ENCODE measurements around the gene FCGR1A.
A peak's percentile ranks its signal among the peaks of the same experiment; 100 is the strongest.
"Not testable (repeated sequence)": the region's sequence is repeated elsewhere in the genome, so short reads cannot be mapped to it uniquely, and the experiment has no call there.

Gene FCGR1A

DNA sequence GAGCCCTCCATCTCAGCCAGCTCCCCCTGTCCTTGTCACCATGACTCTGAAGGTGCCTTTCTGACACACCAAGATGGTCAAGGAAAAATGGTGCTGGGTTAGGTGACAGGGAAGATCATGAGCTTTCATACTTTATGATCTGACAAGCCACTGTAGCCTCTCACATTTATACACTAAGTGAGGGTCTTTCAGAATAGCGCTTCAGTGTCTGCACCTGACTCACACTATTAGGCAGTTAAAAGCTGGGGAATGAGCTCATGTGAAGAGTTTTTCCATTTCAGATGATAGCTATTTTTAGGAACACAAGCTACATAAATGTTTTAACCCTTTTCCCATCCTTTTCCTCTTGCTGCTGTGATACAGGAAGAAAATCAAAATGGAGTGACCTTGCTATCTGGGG, 4.2 kb upstream of the FCGR1A start:
- not testable (repeated sequence) for DNase-seq

DNA sequence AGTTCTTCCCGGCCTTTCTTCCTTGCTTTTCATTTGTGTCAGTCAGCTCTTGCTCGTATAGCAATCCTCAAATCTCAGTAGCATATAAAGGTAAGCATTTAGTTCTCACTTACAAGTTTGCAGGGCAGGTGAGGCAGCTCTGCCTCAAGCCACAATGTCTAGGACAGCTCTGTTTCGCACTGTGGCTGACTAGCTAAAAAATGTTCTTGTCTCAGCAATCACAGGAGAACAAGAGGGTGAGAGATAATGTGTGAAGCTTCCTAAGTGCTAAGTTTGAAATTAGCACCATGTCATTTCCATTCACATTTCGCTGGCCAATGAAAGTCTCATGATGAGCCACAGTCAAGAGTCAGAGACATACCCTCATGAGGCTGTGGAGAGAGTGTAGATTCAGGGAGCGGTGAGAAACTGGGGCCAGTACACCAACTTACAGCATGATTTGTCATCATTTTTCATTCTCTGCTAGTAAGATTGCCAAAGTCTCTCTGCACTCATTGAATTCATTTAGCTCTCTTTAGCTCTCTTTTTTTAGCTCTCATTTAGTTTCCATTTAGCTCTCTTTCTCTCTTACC, 995 bp upstream of the FCGR1A start:
- DNase-seq: not testable (repeated sequence)

DNA sequence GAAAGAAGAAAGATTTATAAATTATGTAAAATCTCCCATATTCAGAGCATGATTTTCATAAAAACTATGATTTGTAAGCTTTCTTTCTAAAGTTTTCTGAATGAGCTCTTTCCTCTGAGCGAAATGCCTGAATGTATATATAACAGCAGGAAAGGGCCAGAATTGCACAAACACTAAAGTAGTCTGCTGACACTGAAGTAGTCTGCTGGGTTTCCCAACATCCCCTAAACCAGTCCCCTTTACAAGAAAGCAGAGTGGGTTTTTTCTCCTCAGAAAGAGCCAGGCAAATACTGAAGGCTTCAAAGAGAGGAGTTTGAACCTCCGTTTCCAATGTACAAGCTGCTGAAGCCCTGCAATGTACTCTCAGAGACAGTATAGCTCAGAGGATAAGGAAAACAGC, 795 bp downstream of the FCGR1A start:
- not testable (repeated sequence) for DNase-seq

DNA sequence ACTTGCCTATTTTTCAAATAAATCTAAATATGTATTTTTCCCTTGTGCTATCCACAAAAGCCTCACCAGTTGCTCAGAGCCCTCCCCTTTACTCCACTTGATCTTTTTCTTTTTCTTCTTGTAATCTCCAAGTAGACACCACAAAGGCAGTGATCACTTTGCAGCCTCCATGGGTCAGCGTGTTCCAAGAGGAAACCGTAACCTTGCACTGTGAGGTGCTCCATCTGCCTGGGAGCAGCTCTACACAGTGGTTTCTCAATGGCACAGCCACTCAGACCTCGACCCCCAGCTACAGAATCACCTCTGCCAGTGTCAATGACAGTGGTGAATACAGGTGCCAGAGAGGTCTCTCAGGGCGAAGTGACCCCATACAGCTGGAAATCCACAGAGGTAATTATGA, 1.4 kb downstream of the FCGR1A start:
- not testable (repeated sequence) for DNase-seq

DNA sequence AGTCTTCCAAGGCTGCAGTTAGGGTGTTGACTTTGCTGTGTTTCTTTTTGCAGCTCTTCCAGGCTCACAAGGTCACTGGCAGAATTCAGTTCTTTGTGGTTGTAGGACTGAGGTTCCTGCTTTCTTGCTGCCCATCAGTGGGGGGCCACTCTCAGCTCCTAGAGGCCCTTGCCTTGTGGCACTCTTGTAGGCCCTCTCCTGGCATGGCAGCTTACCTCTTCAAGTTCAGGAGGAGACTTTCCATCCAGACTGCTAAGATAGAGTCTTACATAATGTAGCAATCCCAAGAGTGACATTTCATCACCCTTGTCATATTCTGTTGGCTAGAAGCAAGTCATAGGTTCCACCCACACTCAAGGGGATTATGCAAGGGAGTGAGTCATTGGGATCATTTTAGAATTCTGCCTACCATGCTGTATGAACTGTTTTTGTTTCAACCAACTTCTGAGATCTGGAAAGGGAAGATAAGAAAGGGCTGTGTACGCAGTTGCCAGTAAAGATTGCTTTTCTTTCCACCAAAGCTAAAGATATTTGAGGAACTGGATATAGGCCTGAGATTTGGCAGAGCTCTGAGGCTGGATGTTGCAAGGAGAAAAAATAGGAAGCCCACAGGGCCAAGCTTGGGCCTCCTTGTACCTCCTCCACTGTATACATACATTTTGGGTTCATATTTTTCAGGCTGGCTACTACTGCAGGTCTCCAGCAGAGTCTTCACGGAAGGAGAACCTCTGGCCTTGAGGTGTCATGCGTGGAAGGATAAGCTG, 5.4 kb downstream of the FCGR1A start:
- not testable (repeated sequence) for DNase-seq

DNA sequence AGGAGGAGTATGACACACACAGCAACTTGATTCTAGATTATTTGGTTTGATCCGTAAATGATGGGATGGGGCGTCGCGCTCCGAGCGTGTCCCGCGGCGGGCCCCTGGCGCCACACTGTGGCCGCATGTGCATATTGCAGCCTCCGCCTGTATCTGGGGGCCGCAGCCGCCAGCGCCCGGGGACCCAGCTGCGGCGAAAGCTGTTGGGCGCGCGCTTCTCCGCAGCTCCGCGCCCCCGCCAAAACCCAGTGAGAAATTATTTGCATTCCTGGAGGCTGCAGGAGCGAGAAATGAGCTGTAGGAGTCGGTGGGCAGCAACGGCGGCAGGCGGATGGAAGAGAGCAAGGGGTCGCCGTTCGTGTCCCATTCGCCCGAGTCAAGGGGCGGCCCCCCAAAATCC, 10.0 kb downstream of the FCGR1A start:
- peak; percentile 57 for DNase-seq

DNA sequence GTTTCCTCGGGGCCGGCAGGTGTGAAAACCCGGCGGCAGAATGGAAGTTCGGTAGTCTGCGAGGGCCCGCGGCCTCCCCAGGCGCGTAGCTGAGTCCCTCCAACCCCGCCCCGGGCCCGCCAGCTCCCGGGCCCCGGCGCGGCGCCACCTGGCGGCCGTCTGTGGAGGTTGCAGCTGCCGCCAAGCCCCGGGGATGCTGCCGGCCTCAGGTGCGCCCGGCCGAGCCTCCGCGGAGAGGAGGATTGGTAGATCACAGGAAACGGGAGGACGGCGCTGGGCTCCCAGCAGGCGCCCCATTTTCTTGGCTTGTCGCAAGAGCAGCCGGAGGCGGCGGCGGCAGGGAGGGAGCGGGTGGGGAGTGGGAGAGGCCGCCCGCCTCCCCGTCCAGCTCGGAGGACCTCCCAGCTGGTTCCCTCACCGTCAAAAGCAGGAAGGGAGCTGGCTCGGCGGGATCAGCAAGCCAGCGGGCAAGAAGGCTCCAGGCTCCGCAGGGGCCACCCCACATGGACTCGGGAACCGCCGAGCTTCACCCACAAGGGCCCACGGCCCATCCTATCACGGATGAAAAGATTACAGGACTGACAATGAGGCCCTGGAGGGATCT, 10.5 kb downstream of the FCGR1A start:
- DNase-seq: peak; percentile 82

DNA sequence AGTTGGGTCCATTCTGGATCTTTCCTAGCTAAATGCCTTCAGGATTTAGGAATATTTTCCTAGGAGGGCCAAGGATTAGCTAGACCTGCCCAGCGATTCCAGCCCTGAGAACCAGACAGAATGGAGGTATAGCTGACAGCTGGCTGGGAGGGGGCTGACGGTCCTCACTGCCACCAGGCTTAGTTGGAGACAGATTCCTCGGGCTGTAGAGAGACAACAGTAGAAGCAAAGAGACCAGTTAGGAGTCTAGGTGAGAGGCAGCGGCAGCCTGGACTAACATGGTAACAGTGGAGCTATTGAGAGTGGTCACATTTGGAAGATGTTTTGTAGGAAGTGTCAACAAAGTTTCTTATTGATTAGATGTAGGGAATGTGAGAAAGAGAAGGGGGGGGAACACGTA, 11.4 kb downstream of the FCGR1A start:
- DNase-seq: not testable (repeated sequence)

DNA sequence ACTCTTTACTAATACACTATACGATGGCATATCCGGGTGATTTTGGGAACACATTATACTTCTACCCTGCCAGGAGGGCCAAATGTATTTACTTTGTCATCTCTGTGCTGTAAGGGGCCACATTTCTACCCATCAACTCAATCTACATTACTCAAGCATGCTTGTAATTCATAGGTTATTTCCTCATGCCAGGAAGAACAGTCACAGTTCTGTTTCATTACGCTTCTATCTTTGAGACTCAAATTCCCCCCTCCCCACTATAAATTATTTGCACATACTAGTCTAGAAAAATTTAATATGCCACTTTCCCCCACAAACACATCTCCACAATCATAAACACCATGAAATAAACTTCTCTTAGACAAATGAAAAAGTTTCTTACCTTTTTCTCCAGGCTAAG, 19.1 kb downstream of the FCGR1A start:
- DNase-seq: not testable (repeated sequence)

DNA sequence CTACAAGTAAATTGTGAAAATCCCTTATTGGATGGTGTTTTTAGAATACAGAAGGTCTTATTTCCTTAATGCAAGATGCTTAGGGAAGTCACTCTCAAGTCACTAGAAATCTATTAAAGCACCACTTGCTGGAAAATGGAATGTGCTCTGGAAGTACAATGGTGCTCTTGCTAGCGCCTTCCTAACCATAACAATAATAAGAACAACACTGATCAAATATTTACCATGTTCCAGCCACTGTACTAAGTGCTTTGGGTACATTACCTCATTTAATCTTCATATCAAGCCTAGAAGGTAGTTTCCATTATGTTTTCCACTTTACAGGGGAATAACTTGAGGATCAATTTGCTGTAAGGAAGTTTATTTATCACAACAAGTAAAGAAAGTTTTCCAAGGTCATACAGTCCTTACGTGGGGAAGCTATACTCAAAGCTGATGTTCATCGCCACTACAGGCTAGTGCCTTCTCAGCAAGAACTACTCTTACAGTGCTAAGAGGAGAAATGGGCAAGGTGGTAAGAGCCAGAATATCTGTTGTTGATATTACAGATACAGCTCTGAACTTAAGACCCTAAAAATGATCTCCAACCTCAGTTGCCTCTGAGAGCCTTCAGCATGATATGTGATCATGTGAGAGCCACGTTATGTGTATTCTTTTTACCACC, 22.1 kb downstream of the FCGR1A start:
- not testable (repeated sequence) for DNase-seq

DNA sequence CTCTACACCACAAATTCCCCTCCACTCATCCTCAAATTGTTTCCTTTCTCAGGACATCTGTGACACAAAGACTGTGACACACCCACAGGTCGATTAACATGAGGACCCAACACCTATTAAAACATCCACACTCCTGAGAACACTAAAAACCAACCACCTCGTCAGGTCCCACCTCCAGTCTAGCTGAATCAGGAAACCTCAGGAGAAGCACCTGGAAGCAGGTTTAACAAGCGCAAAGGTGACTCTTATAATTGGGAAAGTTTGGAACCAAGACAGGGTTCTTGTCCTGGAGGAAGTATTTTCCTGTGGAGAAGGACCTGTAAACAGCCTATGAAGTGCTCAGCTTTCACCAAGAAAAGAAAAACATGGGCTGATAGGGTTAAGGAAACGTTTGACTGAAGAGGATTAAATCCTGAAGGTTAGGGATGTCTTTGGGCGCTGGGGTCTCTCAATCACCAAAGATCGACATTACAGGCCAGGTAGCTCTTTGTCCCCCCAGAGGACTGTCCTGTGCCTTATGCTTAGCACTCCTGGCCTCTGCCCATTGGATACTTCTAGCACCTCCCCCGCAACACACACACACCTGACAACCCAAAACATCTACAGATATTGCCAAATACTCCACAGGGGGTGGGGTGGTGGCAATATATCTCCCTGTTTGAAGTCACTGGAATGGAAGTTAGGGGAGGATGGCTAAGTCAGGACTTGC, 28.4 kb downstream of the FCGR1A start:
- peak; percentile 1 for DNase-seq

DNA sequence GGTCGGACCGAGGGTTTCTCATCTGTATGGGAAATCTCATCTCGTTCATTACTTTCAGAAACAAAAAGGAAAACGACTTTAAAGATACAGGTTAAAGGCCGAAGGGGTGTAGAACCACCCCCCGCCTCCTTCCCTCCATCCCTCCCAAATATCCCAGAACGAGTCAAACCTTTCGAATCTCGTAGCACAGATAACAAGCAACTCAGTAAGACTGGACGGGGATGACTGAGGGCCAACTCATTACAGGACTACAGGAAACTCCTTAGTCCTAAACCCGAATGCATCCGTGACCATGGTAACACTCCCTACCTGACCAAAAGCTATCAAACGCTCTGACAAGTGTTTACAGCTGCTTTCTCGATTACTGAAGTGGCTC, 29.0 kb downstream of the FCGR1A start:
- DNase-seq: peak; percentile 1

DNA sequence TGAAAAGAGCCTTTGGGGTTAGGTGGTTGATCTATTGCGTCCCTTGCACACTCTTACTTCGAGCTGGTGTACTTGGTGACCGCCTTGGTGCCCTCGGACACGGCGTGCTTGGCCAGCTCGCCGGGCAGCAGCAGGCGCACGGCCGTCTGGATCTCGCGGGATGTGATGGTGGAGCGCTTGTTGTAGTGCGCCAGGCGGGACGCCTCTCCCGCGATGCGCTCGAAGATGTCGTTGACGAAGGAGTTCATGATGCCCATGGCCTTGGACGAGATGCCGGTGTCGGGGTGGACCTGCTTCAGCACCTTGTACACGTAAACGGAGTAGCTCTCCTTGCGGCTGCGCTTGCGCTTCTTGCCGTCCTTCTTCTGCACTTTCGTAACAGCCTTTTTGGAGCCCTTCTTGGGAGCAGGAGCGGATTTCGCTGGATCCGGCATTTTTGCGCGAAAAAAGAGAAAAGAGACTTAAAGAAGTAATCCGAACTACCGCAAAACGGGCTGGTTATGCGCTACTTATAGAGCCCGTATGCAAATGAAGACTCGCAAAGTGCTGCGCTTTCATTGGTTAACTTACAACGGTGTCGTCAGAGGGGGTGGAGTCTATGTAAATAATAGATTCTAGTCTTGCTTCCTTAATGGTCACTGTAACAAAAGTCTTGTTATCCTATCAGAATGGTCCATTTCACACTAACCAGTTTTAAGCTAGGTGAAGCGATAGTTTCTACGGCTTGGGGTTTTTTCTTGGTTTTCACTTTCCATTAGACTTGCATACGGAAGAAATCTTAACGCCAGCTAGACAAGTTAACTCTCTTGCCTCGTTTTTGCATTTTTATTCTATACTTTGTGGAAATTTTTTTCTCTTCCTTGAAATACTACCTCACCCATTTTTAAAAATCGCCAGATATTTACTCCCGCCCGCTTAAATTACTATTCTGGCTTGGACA, 29.7 kb downstream of the FCGR1A start:
- DNase-seq: peak; percentile 80

DNA sequence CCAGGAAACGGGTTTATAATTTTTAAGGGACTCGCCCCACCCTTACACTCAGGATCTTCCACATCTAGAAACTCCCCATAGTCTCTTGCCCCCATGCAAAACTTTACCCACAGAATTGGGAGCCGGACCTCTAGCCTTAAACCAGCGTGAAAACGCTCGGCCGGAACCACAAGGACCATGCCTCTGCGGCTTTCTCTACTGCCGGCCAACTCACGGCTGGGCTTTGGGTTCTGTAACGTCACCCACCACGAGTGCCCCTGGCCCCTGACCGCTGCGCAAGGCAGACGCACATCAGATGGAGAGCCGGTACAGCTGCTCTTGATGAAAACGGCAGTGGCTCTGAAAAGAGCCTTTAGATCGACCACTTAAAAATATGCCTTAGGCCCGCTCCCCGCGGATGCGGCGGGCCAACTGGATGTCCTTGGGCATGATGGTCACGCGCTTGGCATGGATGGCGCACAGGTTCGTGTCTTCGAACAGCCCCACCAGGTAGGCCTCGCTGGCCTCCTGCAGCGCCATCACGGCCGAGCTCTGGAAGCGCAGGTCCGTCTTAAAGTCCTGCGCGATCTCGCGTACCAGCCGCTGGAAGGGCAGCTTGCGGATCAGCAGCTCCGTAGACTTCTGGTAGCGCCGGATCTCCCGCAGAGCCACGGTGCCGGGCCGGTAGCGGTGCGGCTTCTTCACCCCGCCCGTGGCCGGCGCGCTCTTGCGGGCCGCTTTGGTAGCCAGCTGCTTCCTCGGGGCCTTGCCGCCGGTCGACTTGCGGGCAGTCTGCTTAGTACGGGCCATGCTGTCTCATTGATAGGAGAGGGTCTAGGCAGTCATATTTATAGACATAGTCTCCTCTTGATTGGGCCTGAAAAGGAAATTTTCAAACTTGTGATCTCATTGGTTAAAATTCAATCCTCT, 30.7 kb downstream of the FCGR1A start:
- peak; percentile 5 for DNase-seq

DNA sequence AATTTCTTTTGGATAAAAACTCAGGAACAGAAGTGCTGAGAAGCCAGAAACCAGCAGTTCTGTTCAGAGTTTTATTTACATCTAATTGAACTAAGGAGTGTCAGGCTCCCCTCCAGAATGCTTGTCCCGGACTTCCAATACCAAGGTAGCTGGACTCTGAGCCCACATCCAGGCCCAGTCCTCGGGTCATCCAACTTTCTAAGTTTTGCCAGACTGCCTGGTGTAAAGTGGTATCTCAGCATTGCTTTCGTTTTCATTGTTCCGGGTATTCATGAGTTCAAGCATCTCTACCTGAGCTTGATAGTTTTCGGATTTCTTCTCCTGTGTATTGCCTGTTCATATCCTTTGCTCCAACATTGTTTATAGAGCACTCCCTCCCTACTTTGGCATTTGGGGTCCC, 37.9 kb downstream of the FCGR1A start:
- not testable (repeated sequence) for DNase-seq

DNA sequence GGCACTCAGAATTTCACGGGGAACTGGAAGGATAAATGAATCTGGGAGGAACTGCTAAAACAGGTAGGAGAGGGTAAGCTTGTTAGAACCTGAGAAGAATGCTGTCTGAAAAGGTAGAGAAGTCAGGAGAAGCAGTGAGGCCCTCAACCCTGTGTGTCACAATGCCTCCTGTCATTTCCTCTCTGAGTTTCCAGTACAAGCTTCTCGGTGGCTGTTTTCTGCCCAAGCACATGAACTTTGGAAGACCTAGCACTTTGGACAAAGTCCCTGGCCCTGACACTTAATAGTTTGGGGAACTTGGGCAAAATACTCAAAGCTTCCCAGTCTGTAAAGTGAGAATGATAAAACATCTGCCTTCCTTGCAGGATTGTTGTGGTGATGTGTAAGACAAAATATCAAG, 44.1 kb downstream of the FCGR1A start:
- DNase-seq: not testable (repeated sequence)

DNA sequence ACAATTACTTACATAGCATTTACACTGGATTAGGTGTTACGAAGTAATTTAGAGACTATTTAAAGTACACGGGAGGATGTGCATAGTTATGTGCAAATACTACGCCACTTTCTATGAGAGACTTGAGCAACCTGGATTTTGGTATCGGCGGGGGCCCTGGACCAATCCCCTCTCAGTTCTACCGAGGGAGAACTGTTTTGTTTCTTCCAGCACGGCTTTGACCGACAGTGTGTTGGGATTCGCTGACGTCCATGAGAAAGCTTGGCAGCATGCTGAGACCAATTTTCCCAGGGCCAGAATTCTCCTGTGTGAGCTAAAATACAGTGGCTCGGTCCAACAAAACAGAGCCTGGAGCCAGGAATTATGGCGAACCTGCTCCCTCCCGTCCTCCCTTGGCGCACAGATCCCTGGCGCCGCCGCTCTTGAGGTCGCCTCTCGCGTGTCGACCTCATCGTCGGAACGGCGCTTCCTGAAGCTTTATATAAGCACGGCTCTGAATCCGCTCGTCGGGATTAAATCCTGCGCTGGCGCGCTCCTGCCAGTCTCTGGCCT, 49.3 kb downstream of the FCGR1A start:
- DNase-seq: not testable (repeated sequence)

DNA sequence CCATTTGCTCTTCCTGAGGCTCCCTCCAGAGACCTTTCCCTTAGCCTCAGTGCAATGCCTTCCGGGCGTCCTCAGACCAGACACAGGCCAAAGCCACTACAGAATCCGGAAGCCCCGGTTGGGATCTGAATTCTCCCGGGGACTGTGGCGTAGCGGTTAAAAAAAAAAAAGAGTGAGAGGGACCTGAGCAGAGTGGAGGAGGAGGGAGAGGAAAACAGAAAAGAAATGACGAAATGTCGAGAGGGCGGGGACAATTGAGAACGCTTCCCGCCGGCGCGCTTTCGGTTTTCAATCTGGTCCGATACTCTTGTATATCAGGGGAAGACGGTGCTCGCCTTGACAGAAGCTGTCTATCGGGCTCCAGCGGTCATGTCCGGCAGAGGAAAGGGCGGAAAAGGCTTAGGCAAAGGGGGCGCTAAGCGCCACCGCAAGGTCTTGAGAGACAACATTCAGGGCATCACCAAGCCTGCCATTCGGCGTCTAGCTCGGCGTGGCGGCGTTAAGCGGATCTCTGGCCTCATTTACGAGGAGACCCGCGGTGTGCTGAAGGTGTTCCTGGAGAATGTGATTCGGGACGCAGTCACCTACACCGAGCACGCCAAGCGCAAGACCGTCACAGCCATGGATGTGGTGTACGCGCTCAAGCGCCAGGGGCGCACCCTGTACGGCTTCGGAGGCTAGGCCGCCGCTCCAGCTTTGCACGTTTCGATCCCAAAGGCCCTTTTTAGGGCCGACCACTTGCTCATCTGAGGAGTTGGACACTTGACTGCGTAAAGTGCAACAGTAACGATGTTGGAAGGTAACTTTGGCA, 50.0 kb downstream of the FCGR1A start:
- DNase-seq: not testable (repeated sequence)

DNA sequence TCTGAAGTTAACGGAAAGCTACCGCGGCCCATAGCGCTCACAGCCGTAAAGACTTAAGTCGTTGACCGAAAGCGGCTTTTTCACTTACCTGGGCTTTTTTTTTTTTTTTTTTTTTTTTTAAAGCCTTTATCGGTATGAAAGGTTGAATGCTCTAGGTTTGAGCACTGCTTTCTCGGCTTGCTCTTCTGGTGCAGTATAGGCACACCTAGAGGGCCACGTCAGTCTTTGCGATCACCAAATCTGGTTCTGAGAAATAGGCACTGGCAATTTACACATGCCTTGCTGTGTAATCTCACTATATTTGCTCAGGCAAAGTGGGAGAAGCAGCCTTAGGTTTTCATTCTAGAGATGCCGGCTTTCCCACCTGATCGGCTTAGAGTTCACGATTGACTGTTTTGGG, 50.6 kb downstream of the FCGR1A start:
- DNase-seq: not testable (repeated sequence)

Measured in CD4-positive, alpha-beta T cell treated with Interleukin-6 for 4 hours (primary cell).